ENCODE measurements around the gene NFAT5. TPM values are rescaled to one million over a fixed set of nuclear protein-coding genes. Genes with fewer than 3 reads are reported as not detected.

NFAT5 gene
- polyA plus RNA-seq, 4 donors = 0.89 to 24.7 (median 3.3) TPM

- Histone ChIP-seq H3K27ac (ENCODE audit: low read depth in 1 of 3, low read length in 2 of 3) (no peak overlapping the region), H3K36me3 (ENCODE audit: control insufficient read depth in 3 of 3, insufficient read depth in 2 of 3, low read depth in 1 of 3, low read length in 3 of 3) (peaks cover 2 to 14% (median 4%) of the 10 kb centered on the region in 3 donors), H3K4me3 (ENCODE audit: low read depth in 1 of 3, low read length in 3 of 3) (no peak overlapping the region), H3K9me3 (ENCODE audit: control insufficient read depth in 2 of 2, insufficient read depth in 1 of 2, low read depth in 1 of 2, low read length in 1 of 2) (no peaks in the 10 kb centered on the region), H3K27me3 (ENCODE audit: control insufficient read depth in 3 of 3, insufficient read depth in 3 of 3, low read length in 3 of 3) (no peaks in the 10 kb centered on the region), H3K4me1 (ENCODE audit: control insufficient read depth in 3 of 3, insufficient read depth in 2 of 3, low read depth in 1 of 3, low read length in 2 of 3) (no peaks in the 10 kb centered on the region)
- DNase-seq (no peak), FAIRE-seq (no peak)
- 85 to 97% (median 95%) methylated on average over 2 of the region's 2 CpGs for WGBS, 3 donors
Observed at GRCh38 chr16:69703638-69704037, 137.9 kb downstream of the NFAT5 start.

DNA sequence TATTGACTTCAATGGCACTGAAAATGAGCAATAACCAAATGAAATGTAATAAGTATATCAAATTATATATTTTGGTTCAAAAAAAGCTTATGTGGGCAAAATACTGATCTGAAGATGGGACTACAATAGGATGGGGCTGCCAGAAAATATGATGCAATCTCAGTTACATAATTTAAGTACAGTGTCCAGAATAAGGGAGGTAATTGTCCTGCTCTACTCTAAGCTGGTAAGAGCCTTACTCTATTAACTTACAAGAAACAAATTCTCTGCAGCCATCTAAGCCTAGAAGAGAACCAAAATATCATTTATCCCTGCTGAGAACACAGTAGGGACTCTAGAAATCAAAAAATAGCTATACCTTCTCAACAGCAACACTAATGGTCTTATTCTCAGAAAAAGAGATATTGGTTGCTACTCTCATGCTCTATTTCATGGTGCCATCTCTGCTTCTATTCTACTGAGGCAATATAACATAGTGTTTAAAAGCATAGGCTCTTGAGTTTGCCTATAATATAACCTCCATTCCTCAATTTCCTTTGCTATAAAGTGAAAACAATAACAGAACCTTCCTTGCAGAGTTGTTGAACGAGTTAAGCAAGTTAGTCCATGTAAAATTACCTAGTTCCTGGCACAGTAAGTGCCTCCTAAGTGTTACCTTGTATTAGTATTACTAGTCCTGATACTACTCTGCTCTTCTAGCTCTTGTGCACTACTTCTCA lies 140.6 kb downstream of the NFAT5 start:
- H3K4me3 ChIP-seq (ENCODE audit: low read depth in 1 of 3, low read length in 3 of 3) = no peak overlapping the region
- no peaks in the 10 kb centered on the region for H3K4me1 ChIP-seq (ENCODE audit: control insufficient read depth in 3 of 3, insufficient read depth in 2 of 3, low read depth in 1 of 3, low read length in 2 of 3)
- 34 to 69% (median 41%) methylated on average over 1 of the region's 1 CpG for WGBS, 3 donors
- H3K27ac ChIP-seq (ENCODE audit: low read depth in 1 of 3, low read length in 2 of 3) = no peak overlapping the region
- DNase-seq (no peak), FAIRE-seq (no peak)
- H3K9me3 ChIP-seq (ENCODE audit: control insufficient read depth in 2 of 2, insufficient read depth in 1 of 2, low read depth in 1 of 2, low read length in 1 of 2) = no peaks in the 10 kb centered on the region
- H3K27me3 ChIP-seq (ENCODE audit: control insufficient read depth in 3 of 3, insufficient read depth in 3 of 3, low read length in 3 of 3) = no peaks in the 10 kb centered on the region
- H3K36me3 ChIP-seq (ENCODE audit: control insufficient read depth in 3 of 3, insufficient read depth in 2 of 3, low read depth in 1 of 3, low read length in 3 of 3) = peaks cover 2 to 12% (median 4%) of the 10 kb centered on the region in 3 donors

DNA sequence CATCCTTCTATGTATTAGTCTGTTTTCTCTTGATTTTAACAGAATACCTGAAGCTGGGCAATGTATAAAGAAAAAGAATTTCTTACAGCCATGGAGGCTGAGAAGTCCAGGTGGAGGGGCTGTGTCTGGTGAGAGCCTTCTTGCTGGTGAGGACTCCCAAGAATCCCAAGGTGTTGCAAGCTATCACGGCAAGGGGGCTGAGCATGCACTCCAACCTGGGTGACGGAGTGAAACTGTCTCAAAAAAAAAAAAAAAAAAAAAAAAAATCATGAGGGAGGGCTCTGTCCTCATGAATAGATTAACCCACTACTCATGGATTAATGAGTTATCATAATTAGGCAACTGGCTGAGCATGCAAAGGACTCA lies 141.2 kb downstream of the NFAT5 start:
- Histone ChIP-seq H3K27ac (ENCODE audit: low read depth in 1 of 3, low read length in 2 of 3) (no peak overlapping the region), H3K36me3 (ENCODE audit: control insufficient read depth in 3 of 3, insufficient read depth in 2 of 3, low read depth in 1 of 3, low read length in 3 of 3) (peaks cover 2 to 15% (median 4%) of the 10 kb centered on the region in 3 donors), H3K4me3 (ENCODE audit: low read depth in 1 of 3, low read length in 3 of 3) (no peak overlapping the region), H3K27me3 (ENCODE audit: control insufficient read depth in 3 of 3, insufficient read depth in 3 of 3, low read length in 3 of 3) (no peaks in the 10 kb centered on the region), H3K4me1 (ENCODE audit: control insufficient read depth in 3 of 3, insufficient read depth in 2 of 3, low read depth in 1 of 3, low read length in 2 of 3) (no peaks in the 10 kb centered on the region), H3K9me3 (ENCODE audit: control insufficient read depth in 2 of 2, insufficient read depth in 1 of 2, low read depth in 1 of 2, low read length in 1 of 2) (no peaks in the 10 kb centered on the region)
- no peak for FAIRE-seq
- 88 to 97% (median 95%) methylated on average over 2 of the region's 2 CpGs for WGBS, 3 donors
- DNase-seq = no peak

GRCh38 chr16:69707920-69708683 lies 142.3 kb downstream of the NFAT5 start:
- Histone ChIP-seq H3K4me1 (ENCODE audit: control insufficient read depth in 3 of 3, insufficient read depth in 2 of 3, low read depth in 1 of 3, low read length in 2 of 3) (no peaks in the 10 kb centered on the region), H3K27me3 (ENCODE audit: control insufficient read depth in 3 of 3, insufficient read depth in 3 of 3, low read length in 3 of 3) (no peaks in the 10 kb centered on the region), H3K4me3 (ENCODE audit: low read depth in 1 of 3, low read length in 3 of 3) (no peak overlapping the region), H3K9me3 (ENCODE audit: control insufficient read depth in 2 of 2, insufficient read depth in 1 of 2, low read depth in 1 of 2, low read length in 1 of 2) (no peaks in the 10 kb centered on the region), H3K27ac (ENCODE audit: low read depth in 1 of 3, low read length in 2 of 3) (no peak overlapping the region), H3K36me3 (ENCODE audit: control insufficient read depth in 3 of 3, insufficient read depth in 2 of 3, low read depth in 1 of 3, low read length in 3 of 3) (peaks cover 4 to 26% (median 6%) of the 10 kb centered on the region in 3 donors)
- DNase-seq (no peak), FAIRE-seq (no peak)
- whole genome bisulfite sequencing, 3 donors = 87 to 91% (median 89%) methylated on average over 10 of the region's 10 CpGs

GRCh38 chr16:69709456-69710084 lies 143.8 kb downstream of the NFAT5 start:
- peaks cover 4 to 33% (median 6%) of the 10 kb centered on the region in 3 donors for H3K36me3 ChIP-seq (ENCODE audit: control insufficient read depth in 3 of 3, insufficient read depth in 2 of 3, low read depth in 1 of 3, low read length in 3 of 3)
- no peak overlapping the region for H3K27ac ChIP-seq (ENCODE audit: low read depth in 1 of 3, low read length in 2 of 3)
- WGBS, 3 donors = 32 to 43% (median 38%) methylated on average over 5 of the region's 5 CpGs
- no peak for FAIRE-seq
- peak; percentile 76 to 80 for DNase-seq
- no peak overlapping the region for H3K4me3 ChIP-seq (ENCODE audit: low read depth in 1 of 3, low read length in 3 of 3)
- no peaks in the 10 kb centered on the region for H3K27me3 ChIP-seq (ENCODE audit: control insufficient read depth in 3 of 3, insufficient read depth in 3 of 3, low read length in 3 of 3)
- H3K9me3 ChIP-seq (ENCODE audit: control insufficient read depth in 2 of 2, insufficient read depth in 1 of 2, low read depth in 1 of 2, low read length in 1 of 2) = no peaks in the 10 kb centered on the region
- H3K4me1 ChIP-seq (ENCODE audit: control insufficient read depth in 3 of 3, insufficient read depth in 2 of 3, low read depth in 1 of 3, low read length in 2 of 3) = no peaks in the 10 kb centered on the region

DNA sequence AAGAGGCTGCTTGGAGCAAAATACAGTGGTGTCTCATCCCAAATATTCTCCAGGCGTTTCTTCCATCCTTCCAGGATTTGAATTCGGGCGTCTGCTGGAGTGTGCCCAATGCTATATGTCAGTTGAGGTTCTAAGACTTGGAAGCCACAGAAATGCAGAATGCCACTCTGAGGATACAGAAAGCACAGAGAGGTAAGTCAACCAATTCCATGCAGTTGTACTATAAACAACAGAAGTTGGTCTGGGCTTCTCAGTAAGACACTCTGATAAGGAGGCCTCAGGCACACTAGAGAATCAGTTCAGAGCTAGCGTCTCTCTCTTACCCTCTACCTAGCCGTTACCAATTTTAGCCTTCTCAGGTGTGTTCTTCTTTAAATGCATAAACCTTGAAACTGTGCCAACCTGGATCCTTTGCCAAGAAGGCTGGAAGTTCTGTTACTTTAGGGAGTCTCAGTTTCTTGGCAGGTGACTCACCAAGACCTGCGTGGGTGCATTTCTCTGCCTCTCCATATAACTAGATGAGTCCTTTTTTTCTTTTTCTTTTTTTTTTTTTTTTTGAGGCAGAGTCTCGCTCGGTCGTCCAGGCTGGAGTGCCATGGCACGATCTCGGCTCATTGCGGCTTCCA lies 145.5 kb downstream of the NFAT5 start:
- 34 to 64% (median 34%) methylated on average over 12 of the region's 12 CpGs for WGBS, 3 donors
- Histone ChIP-seq H3K9me3 (ENCODE audit: control insufficient read depth in 2 of 2, insufficient read depth in 1 of 2, low read depth in 1 of 2, low read length in 1 of 2) (no peaks in the 10 kb centered on the region), H3K27ac (ENCODE audit: low read depth in 1 of 3, low read length in 2 of 3) (peak overlapping the region in 1 of 3 donors; percentile 2), H3K36me3 (ENCODE audit: control insufficient read depth in 3 of 3, insufficient read depth in 2 of 3, low read depth in 1 of 3, low read length in 3 of 3) (peaks cover 4 to 33% (median 6%) of the 10 kb centered on the region in 3 donors), H3K4me3 (ENCODE audit: low read depth in 1 of 3, low read length in 3 of 3) (no peak overlapping the region), H3K4me1 (ENCODE audit: control insufficient read depth in 3 of 3, insufficient read depth in 2 of 3, low read depth in 1 of 3, low read length in 2 of 3) (no peaks in the 10 kb centered on the region), H3K27me3 (ENCODE audit: control insufficient read depth in 3 of 3, insufficient read depth in 3 of 3, low read length in 3 of 3) (no peaks in the 10 kb centered on the region)
- FAIRE-seq (no peak), DNase-seq (peak in 1 of 2 donors; percentile 62)

DNA sequence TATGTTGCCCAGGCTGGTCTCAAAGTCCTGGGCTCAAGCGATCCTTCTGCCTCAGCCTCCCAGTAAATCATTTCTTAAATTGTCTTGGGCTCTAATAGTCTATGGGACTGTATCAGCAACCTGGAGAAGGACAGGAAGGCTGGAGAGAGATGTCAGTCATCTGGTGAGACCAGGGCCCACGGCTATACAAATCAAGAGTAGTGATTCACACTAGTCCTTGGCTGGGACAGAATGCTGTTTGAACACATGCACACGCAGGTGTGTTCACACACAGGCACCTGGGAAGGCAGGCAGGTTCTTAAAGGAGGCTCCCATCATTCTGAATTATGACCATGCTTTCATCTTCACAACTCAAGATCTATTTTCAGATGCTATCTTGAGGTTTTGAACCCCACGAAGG lies 146.5 kb downstream of the NFAT5 start:
- no peak for FAIRE-seq
- Histone ChIP-seq H3K4me3 (ENCODE audit: low read depth in 1 of 3, low read length in 3 of 3) (no peak overlapping the region), H3K4me1 (ENCODE audit: control insufficient read depth in 3 of 3, insufficient read depth in 2 of 3, low read depth in 1 of 3, low read length in 2 of 3) (no peaks in the 10 kb centered on the region), H3K27ac (ENCODE audit: low read depth in 1 of 3, low read length in 2 of 3) (no peak overlapping the region), H3K36me3 (ENCODE audit: control insufficient read depth in 3 of 3, insufficient read depth in 2 of 3, low read depth in 1 of 3, low read length in 3 of 3) (peaks cover 4 to 36% (median 6%) of the 10 kb centered on the region in 3 donors), H3K27me3 (ENCODE audit: control insufficient read depth in 3 of 3, insufficient read depth in 3 of 3, low read length in 3 of 3) (no peaks in the 10 kb centered on the region), H3K9me3 (ENCODE audit: control insufficient read depth in 2 of 2, insufficient read depth in 1 of 2, low read depth in 1 of 2, low read length in 1 of 2) (no peaks in the 10 kb centered on the region)
- DNase-seq = no peak
- WGBS, 3 donors = 52 to 73% (median 58%) methylated on average over 4 of the region's 4 CpGs

- Histone ChIP-seq H3K9me3 (ENCODE audit: control insufficient read depth in 2 of 2, insufficient read depth in 1 of 2, low read depth in 1 of 2, low read length in 1 of 2) (no peaks in the 10 kb centered on the region), H3K4me3 (ENCODE audit: low read depth in 1 of 3, low read length in 3 of 3) (no peak overlapping the region), H3K27ac (ENCODE audit: low read depth in 1 of 3, low read length in 2 of 3) (no peak overlapping the region), H3K27me3 (ENCODE audit: control insufficient read depth in 3 of 3, insufficient read depth in 3 of 3, low read length in 3 of 3) (no peaks in the 10 kb centered on the region), H3K36me3 (ENCODE audit: control insufficient read depth in 3 of 3, insufficient read depth in 2 of 3, low read depth in 1 of 3, low read length in 3 of 3) (peaks cover 3 to 42% (median 4%) of the 10 kb centered on the region in 3 donors), H3K4me1 (ENCODE audit: control insufficient read depth in 3 of 3, insufficient read depth in 2 of 3, low read depth in 1 of 3, low read length in 2 of 3) (no peaks in the 10 kb centered on the region)
- no peak for DNase-seq
- no peak for FAIRE-seq
- 91 to 95% (median 92%) methylated on average over 9 of the region's 9 CpGs for WGBS, 3 donors
Observed at GRCh38 chr16:69712914-69713581, 147.3 kb downstream of the NFAT5 start.
